Osteoblast (primary cell): ENCODE results near the gene ZNF182. TPM values are rescaled to one million over a fixed set of nuclear protein-coding genes. Genes with fewer than 3 reads are reported as not detected.

Experiments
- DNase-seq: peaks from one replicate; pipeline ENCODE4 v3.0.0; 2011; ENCODE audit warnings: low spot score, mixed read lengths; ENCODE audit not compliant: insufficient read length; ENCODE audit errors: missing footprints
- H2AFZ ChIP-seq: 2 replicates; pipeline ENCODE4 v1.6.0; 2011; ENCODE audit warnings: mild to moderate bottlenecking, low read length
- H3K27ac ChIP-seq: 2 replicates; pipeline ENCODE4 v1.5.1; 2011; ENCODE audit warnings: mild to moderate bottlenecking, low read depth, low read length, moderate library complexity
- H3K27me3 ChIP-seq: 2 replicates; pipeline ENCODE4 v1.6.0; 2012; ENCODE audit warnings: mild to moderate bottlenecking, control low read depth, inconsistent platforms, low read length, moderate library complexity; ENCODE audit not compliant: insufficient read depth
- H3K36me3 ChIP-seq: 2 replicates; pipeline ENCODE4 v1.5.1; 2011; ENCODE audit warnings: mild to moderate bottlenecking, low read length, control low read depth, moderate library complexity; ENCODE audit not compliant: insufficient read depth
- H3K4me1 ChIP-seq: 2 replicates; pipeline ENCODE4 v1.5.1; 2011; ENCODE audit warnings: mild to moderate bottlenecking, low read length, control low read depth, moderate library complexity; ENCODE audit not compliant: insufficient read depth
- H3K4me2 ChIP-seq: 2 replicates; pipeline ENCODE4 v1.6.0; 2011; ENCODE audit warnings: mild to moderate bottlenecking, low read length; ENCODE audit not compliant: insufficient read depth
- H3K4me3 ChIP-seq: fragments of 200-600 bp; sonication (generic); 3 replicates; pipeline ENCODE4 v1.5.1; 2012; ENCODE audit warnings: mild to moderate bottlenecking, low read length, inconsistent platforms; ENCODE audit not compliant: insufficient read depth
- H3K79me2 ChIP-seq: 2 replicates; pipeline ENCODE4 v1.6.0; 2012; ENCODE audit warnings: mild to moderate bottlenecking, low read length, control low read depth, inconsistent platforms; ENCODE audit not compliant: insufficient read depth
- H3K9me3 ChIP-seq: 2 replicates; pipeline ENCODE4 v1.5.1; 2011; ENCODE audit warnings: low read depth, low read length, control low read depth
- H4K20me1 ChIP-seq: 2 replicates; pipeline ENCODE4 v1.6.0; 2012; ENCODE audit warnings: mild to moderate bottlenecking, low read length, control low read depth; ENCODE audit not compliant: insufficient read depth
- CTCF ChIP-seq: IDR thresholded peaks from 2 replicates; pipeline ENCODE4 v1.5.1; 2011; ENCODE audit warnings: mild to moderate bottlenecking, low read depth, low read length, moderate library complexity; ENCODE audit errors: extremely low read depth
- total RNA-seq: library from RNA; depleted of rRNA; stranded (reverse); fragments of >200 nt; gene quantifications from 2 replicates; pipeline ENCODE4 v1.2.3, GENCODE V29; 2012

Gene ZNF182
- 4.1 and 4.3 TPM in 2 replicates for total RNA-seq

DNA sequence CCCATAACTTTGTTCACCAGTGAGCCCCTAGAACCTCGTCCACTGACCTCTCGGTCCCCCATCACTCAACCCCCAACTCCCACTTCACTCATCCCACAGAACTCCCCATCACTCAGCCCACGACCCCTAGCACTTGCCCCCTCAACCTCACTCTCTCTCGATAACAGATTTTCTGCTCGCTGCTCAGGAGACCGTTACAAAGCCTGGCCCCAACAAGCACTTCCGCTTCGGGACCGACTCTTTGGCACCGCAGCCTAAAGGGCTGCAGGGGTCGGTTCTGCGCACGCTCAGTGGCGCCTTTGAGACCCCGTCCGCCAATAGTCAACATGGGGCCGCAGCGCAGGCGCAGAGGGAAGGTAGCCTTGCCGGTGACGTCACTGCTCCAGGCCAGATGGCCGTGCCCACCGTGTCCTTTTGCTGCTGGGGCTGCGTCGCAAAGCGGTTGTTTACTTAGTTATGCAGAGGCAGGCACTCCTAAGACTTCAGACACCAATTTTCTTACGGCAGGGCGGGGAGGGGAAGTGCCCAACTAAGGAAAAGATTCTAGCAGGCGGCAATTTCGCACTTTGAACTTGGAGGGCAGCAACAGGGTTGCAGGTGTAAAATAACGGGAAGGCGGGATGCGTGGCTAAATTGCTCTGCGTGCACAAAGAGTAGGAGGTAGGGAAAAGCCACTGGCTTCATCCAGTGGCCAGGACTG lies at the start of gene ZNF182:
Gene ZNF182, minus strand, starts transcription at position 232 of the 700 bp plus-strand sequence. CDS start 1,380 bp downstream, outside the sequence.
- Histone ChIP-seq H3K27ac (peak within 1 kb of the TSS; percentile 66), H3K4me1 (no peaks in the 10 kb centered on the region), H3K79me2 (peaks cover 9% of the 10 kb centered on the region), H3K36me3 (no peaks in the 10 kb centered on the region), H3K4me2 (peak within 1 kb of the TSS; percentile 83), H3K9me3 (no peaks in the 10 kb centered on the region), H3K4me3 (peak within 1 kb of the TSS; percentile 88), H2AFZ (peak within 1 kb of the TSS; percentile 95), H3K27me3 (no peaks in the 10 kb centered on the region), H4K20me1 (no peaks in the 10 kb centered on the region)
- DNase-seq, result peak; percentile 96
- no peak for TF ChIP-seq CTCF

GRCh38 chrX:48046846-48047245 lies 43.1 kb upstream of the ZNF182 start:
- H3K4me2 ChIP-seq, result no peak overlapping the region
- H3K36me3 ChIP-seq, result no peaks in the 10 kb centered on the region
- H3K27ac ChIP-seq, result no peak overlapping the region
- no peaks in the 10 kb centered on the region for H3K9me3 ChIP-seq
- no peaks in the 10 kb centered on the region for H3K79me2 ChIP-seq
- H4K20me1 ChIP-seq, result no peaks in the 10 kb centered on the region
- H3K27me3 ChIP-seq, result no peaks in the 10 kb centered on the region
- H2AFZ ChIP-seq, result no peak overlapping the region
- H3K4me3 ChIP-seq, result no peak overlapping the region
- no peak for TF ChIP-seq CTCF
- H3K4me1 ChIP-seq, result peaks cover 13% of the 10 kb centered on the region
- DNase-seq, result no peak

- Histone ChIP-seq H3K27ac (peak overlapping the region; percentile 66), H3K4me1 (peaks cover 13% of the 10 kb centered on the region), H3K27me3 (no peaks in the 10 kb centered on the region), H3K36me3 (no peaks in the 10 kb centered on the region), H2AFZ (no peak overlapping the region), H3K9me3 (no peaks in the 10 kb centered on the region), H3K4me2 (peak overlapping the region; percentile 48), H3K4me3 (no peak overlapping the region), H4K20me1 (no peaks in the 10 kb centered on the region), H3K79me2 (no peaks in the 10 kb centered on the region)
- peak; percentile 48 for DNase-seq
- TF ChIP-seq CTCF, result no peak
These were observed 41.9 kb upstream of the ZNF182 start for GRCh38 chrX:48045410-48046311.

GRCh38 chrX:48043056-48043455 lies 39.3 kb upstream of the ZNF182 start:
- Histone ChIP-seq H3K4me2 (no peak overlapping the region), H4K20me1 (no peaks in the 10 kb centered on the region), H3K27ac (no peak overlapping the region), H2AFZ (no peak overlapping the region), H3K9me3 (no peaks in the 10 kb centered on the region), H3K27me3 (no peaks in the 10 kb centered on the region), H3K36me3 (no peaks in the 10 kb centered on the region), H3K4me1 (peaks cover 13% of the 10 kb centered on the region), H3K79me2 (no peaks in the 10 kb centered on the region), H3K4me3 (no peak overlapping the region)
- TF ChIP-seq CTCF, result no peak
- DNase-seq, result no peak
